ENCODE data around the gene CCP110.

The CCP110 gene, protein sequence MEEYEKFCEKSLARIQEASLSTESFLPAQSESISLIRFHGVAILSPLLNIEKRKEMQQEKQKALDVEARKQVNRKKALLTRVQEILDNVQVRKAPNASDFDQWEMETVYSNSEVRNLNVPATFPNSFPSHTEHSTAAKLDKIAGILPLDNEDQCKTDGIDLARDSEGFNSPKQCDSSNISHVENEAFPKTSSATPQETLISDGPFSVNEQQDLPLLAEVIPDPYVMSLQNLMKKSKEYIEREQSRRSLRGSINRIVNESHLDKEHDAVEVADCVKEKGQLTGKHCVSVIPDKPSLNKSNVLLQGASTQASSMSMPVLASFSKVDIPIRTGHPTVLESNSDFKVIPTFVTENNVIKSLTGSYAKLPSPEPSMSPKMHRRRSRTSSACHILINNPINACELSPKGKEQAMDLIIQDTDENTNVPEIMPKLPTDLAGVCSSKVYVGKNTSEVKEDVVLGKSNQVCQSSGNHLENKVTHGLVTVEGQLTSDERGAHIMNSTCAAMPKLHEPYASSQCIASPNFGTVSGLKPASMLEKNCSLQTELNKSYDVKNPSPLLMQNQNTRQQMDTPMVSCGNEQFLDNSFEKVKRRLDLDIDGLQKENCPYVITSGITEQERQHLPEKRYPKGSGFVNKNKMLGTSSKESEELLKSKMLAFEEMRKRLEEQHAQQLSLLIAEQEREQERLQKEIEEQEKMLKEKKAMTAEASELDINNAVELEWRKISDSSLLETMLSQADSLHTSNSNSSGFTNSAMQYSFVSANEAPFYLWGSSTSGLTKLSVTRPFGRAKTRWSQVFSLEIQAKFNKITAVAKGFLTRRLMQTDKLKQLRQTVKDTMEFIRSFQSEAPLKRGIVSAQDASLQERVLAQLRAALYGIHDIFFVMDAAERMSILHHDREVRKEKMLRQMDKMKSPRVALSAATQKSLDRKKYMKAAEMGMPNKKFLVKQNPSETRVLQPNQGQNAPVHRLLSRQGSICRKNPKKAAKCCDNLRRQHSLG

GRCh38 chr16:19523559-19524355, at the start of gene CCP110:
TSS of gene CCP110 (plus strand) at chr16:19523942. CDS start at chr16:19527882, 3,940 bp downstream.
- peak; percentile 76 to 82 for DNase-seq

DNA sequence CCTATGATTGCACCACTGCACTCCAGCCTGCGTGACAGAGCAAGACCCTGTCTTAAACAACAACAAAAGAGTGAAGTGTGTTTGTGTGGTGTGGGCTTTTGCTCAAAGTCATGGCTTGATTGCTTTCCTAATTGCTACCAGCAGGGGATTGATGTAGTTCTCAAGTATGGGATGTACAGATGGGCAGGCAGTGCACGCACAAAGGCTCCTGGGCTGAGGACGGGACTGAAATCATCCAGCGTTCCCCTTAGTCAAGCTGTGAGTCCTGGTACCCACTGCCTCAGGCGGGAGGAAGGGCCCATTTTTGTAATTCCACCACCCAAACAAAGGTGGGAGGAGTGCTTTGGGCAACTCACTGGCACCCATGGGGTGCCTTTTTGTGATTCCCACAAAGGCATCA, 49.1 kb upstream of the CCP110 start:
- no peak for DNase-seq

- no peak for DNase-seq
Measured at GRCh38 chr16:19478505-19478904, 45.2 kb upstream of the CCP110 start.

DNA sequence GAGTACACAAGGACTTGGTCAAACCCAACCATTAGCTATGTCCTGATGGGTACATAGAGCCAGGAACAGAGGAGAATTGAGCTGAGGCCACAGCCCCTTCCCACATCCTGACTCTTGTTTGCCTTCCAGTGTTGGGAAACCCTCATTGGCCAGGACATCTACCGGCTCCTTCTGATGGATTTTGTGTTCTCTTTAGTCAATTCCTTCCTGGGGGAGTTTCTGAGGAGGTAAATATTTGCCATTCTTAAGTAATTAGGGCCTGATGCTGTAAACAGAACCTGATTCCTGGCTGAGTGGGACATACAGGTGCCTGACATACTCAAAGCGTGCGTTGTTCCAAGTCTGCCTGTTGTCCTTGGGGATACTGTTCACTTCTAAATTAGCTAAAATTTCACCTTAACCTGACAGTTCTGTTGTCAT, 44.4 kb upstream of the CCP110 start:
- no peak for DNase-seq

DNA sequence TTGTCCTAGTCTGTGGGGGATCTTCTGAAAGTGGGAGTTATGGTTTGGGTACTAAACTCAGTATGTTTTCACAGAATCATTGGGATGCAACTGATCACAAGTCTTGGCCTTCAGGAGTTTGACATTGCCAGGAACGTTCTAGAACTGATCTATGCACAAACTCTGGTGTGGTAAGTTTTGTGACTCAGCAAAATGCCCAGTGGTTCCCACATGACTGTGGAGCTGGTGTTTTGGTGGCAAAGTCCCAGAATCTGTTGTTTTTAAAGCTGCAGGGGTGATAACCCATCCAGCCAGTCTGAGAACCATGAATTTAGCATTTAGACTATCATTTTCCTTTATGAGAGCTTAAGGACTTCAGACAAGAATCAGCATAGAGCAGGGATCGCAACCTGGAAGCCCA, 42.4 kb upstream of the CCP110 start:
- no peak for DNase-seq

DNA sequence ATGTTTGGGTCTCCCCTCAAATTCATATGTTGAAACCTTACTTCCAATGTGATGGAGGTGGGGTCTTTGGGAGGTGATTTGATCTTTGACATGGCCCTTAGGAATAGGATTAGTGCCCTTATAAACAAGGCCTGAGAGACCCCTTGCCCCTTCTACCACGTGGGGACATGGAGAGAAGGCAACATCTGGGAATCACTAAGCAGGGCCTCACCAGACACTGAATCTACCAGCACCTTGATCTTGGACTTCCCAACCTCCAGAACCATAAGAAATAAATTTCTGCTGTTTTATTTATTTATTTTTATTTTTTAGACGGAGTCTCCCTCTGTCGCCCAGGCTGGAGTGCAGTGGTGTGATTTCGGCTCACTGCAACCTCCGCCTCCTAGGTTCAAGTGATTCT, 42.0 kb upstream of the CCP110 start:
- DNase-seq: no peak

- DNase-seq: no peak
Measured at GRCh38 chr16:19482291-19482690, 41.5 kb upstream of the CCP110 start.

GRCh38 chr16:19484096-19484495, 39.6 kb upstream of the CCP110 start:
- DNase-seq: no peak

DNA sequence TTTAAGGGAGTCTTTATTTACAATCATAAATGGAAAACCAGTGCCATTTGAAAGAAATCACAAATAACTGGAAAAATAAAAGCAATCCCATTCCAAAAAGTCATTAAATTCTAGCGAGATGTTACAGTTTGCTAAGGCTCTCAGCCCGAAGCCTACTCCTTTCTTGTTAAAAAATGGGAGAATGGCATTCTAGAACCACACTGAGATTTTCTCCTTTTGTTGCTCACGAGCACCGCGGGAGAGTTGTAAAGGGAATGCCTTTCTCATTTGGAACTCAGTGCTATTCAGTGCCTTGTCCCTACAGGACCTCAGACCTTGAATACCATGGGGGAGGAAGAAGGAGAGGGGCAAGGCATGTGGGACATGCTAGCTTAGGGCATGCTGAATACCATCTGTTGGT, 38.1 kb upstream of the CCP110 start:
- DNase-seq: no peak

- DNase-seq: no peak
Measured at GRCh38 chr16:19486051-19486450, 37.7 kb upstream of the CCP110 start.

- no peak for DNase-seq
Measured at GRCh38 chr16:19486750-19487325, 36.9 kb upstream of the CCP110 start.

- DNase-seq: no peak
Measured at GRCh38 chr16:19488213-19488640, 35.5 kb upstream of the CCP110 start.

DNA sequence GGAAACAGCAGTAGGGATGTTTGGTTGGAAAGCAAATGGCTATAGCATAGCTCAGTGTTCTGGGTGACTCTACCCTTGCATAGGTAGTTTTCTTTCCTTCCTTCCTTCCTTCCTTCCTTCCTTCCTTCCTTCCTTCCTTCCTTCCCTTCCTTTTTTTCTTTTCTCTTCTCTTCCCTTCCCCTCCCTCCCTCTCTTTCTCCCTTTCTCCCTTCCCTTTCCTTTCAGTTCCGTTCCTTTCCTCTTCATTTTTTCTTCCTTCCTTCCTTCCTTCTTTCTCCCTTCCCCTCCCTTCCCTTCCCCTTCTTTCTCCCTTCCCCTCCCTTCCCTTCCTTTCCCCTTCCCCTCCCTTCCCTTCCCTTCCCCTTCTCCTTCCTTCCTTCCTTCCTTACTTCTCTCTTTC, 33.1 kb upstream of the CCP110 start:
- no peak for DNase-seq

DNA sequence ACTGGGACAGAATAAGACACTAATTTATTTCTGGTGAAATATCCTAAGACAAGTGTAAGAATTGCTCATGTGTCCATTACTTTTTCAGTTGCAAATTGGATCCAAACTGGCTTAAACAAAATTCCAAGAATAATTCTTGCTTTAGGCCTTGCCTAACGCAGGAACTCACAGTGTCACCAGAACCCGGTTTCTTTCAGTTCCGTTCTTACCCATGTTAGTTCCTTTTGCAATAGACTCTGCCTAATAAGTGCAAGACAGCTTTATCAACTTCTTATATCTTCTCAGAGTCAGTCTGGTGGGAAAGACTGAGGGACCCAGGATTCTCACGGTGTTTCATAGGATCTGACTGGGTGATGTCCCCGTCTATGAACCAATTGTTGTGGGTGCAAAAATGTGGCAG, 26.6 kb upstream of the CCP110 start:
- DNase-seq: no peak

- no peak for DNase-seq
Measured at GRCh38 chr16:19499006-19499405, 24.7 kb upstream of the CCP110 start.

GRCh38 chr16:19499481-19499880, 24.3 kb upstream of the CCP110 start:
- DNase-seq: no peak

DNA sequence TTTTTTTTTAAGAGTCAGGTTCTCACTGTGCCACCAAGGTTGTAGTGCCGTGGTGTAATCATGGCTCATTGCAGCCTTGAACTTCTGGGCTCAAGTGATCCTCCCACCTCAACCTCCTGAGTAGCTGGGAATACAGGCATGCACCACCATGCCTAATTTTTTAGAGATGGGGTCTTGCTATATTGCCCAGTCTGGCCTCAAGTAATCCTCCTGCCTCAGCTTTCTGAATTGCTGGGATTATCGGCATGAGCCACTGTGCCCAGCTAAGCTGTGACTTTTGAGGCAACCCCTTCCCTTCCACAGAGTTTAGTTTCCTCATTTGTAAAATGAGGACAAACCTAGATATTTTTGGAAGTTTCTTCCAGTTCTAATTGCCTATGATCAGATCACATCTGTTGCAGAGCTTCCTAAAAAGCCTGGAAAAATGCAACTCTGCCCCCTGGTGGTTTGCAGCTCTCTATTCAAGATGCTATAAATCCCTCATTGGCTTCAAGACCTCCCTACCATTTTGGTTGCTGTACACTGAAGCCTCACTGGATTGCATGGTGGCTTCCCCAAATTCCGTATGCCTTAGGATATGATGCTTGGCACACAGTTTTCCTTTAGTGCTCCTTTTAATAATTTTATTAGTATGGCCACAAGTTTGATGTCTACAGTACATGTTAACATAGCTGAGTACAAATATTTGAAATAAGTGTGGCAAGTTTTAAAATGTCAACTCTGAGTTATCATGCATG, 21.2 kb upstream of the CCP110 start:
- peak; percentile 45 to 48 for DNase-seq

DNA sequence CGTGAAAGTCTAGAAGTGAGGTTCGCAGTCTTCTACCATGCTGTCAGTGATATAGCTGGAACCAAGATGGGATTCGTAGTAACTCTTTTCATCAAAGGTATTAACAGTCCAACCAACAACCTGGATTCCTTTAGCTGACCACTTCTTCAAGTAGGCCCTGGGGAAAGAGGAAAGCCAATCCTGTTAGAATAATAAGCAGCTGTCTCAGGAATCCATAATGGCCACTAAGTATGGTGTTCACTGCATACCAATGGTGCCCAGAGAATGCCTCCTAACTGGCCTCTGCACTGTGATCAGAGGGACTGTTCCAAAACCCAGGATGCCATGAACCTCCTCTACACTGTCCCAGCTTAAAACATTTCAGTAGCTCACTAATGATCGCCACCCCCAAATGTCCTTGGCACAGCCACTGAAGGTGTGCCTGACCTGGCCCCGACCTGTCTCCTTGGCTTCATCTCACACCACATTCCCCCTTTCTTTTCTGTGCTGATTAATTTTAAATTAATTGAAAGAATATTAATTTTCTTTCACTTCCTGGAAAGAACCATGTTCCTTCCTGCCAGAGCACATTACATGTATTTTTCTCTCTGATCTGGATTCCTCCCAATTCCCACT, 20.2 kb upstream of the CCP110 start:
- no peak for DNase-seq

- no peak for DNase-seq
Measured at GRCh38 chr16:19505600-19506303, 18.0 kb upstream of the CCP110 start.

DNA sequence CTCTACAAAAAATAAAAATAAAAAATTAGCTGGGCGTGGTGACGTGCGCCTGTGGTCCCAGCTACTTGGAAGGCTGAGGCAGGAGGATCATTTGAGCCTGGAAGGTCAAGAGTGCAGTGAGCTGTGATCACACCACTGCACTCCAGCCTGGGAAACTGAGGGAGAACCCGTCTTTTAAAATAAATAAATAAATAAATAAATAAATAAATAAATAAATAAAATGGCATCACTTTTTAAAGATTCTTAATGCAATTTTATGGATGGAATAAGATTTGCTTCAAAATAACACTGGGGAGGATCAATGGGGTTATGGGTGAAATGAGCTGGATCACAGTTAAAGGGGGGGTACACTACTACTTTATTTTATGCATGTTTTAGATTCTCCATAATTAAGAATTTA, 16.8 kb upstream of the CCP110 start:
- DNase-seq: no peak

- DNase-seq: no peak
Measured at GRCh38 chr16:19507867-19508266, 15.9 kb upstream of the CCP110 start.

Measured in Kasumi-1 (cell line).